Measurements from ENCODE around the gene MR1. TPM values are rescaled to one million over a fixed set of nuclear protein-coding genes. Genes with fewer than 3 reads are reported as not detected.

MR1 gene
- polyA plus RNA-seq, 1 of the 3 experiments (the other 2 are of a cell fraction) = 7.0 TPM

- Histone ChIP-seq H3K36me3 (replicated peaks in 1 of 2; ENCODE audit: control insufficient read depth in 1 of 2, insufficient read depth in 2 of 2, low read length in 1 of 2) (peaks cover 48 to 56% of the 10 kb centered on the region in 2 experiments), H3K27me3 (ENCODE audit: insufficient read depth) (no peaks in the 10 kb centered on the region), H4K20me1 (ENCODE audit: insufficient read depth) (no peaks in the 10 kb centered on the region), H3K4me1 (ENCODE audit: control insufficient read depth in 1 of 2, insufficient read depth in 2 of 2, low read depth in 1 of 2, low read length in 1 of 2) (no peaks in the 10 kb centered on the region; a peak in 1 of 4 replicates), H3K4me3 (ENCODE audit: low read depth in 2 of 2, low read length in 1 of 2) (no peak overlapping the region), H3K9ac (no peak overlapping the region), H3K27ac (ENCODE audit: low read depth in 2 of 2, low read length in 1 of 2) (no peak overlapping the region), H3K79me2 (ENCODE audit: insufficient read depth) (peaks cover 15% of the 10 kb centered on the region), H3K4me2 (no peak overlapping the region), H3K9me3 (no peaks in the 10 kb centered on the region), H3K9me2 (no peaks in the 10 kb centered on the region), H3F3A (replicated peaks; ENCODE audit: insufficient read depth) (no peaks in the 10 kb centered on the region), H2AFZ (ENCODE audit: low read depth) (no peak overlapping the region)
- TF ChIP-seq, protein P1, sequence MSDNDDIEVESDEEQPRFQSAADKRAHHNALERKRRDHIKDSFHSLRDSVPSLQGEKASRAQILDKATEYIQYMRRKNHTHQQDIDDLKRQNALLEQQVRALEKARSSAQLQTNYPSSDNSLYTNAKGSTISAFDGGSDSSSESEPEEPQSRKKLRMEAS (IDR thresholded peaks at IDR 0.05; ENCODE audit: low read depth) = no peak
- TF ChIP-seq ZBTB33 (IDR thresholded peaks at IDR 0.05; ENCODE audit: borderline replicate concordance, low read depth) (no peak), ELF1 (IDR thresholded peaks at IDR 0.05) (no peak), TEAD4 (IDR thresholded peaks at IDR 0.05; ENCODE audit: borderline replicate concordance, insufficient read depth) (no peak), EP300 (IDR thresholded peaks at IDR 0.05; ENCODE audit: borderline replicate concordance in 1 of 2, low read depth in 1 of 2, low read length in 1 of 2) (no peak), EZH2phosphoT487 (IDR thresholded peaks at IDR 0.05; ENCODE audit: borderline replicate concordance, low read depth) (no peak), NRF1 (IDR thresholded peaks at IDR 0.05; ENCODE audit: low read depth, low read length) (no peak), TAF1 (IDR thresholded peaks at IDR 0.05; ENCODE audit: borderline replicate concordance, low read depth, low read length) (no peak), RCOR1 (IDR thresholded peaks at IDR 0.05; ENCODE audit: low read length) (no peak), POLR2AphosphoS5 (IDR thresholded peaks at IDR 0.05; ENCODE audit: low read depth, low read length) (no peak), YY1 (IDR thresholded peaks at IDR 0.05; ENCODE audit: low read depth) (no peak)
- TF ChIP-seq, protein P2, sequence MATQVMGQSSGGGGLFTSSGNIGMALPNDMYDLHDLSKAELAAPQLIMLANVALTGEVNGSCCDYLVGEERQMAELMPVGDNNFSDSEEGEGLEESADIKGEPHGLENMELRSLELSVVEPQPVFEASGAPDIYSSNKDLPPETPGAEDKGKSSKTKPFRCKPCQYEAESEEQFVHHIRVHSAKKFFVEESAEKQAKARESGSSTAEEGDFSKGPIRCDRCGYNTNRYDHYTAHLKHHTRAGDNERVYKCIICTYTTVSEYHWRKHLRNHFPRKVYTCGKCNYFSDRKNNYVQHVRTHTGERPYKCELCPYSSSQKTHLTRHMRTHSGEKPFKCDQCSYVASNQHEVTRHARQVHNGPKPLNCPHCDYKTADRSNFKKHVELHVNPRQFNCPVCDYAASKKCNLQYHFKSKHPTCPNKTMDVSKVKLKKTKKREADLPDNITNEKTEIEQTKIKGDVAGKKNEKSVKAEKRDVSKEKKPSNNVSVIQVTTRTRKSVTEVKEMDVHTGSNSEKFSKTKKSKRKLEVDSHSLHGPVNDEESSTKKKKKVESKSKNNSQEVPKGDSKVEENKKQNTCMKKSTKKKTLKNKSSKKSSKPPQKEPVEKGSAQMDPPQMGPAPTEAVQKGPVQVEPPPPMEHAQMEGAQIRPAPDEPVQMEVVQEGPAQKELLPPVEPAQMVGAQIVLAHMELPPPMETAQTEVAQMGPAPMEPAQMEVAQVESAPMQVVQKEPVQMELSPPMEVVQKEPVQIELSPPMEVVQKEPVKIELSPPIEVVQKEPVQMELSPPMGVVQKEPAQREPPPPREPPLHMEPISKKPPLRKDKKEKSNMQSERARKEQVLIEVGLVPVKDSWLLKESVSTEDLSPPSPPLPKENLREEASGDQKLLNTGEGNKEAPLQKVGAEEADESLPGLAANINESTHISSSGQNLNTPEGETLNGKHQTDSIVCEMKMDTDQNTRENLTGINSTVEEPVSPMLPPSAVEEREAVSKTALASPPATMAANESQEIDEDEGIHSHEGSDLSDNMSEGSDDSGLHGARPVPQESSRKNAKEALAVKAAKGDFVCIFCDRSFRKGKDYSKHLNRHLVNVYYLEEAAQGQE (IDR thresholded peaks at IDR 0.05; ENCODE audit: low read depth, low read length) = no peak
- ChIA-PET POLR2A (no interaction called here), CTCF (interaction anchor here (1.1 to 5.6 kb wide), 3 partner anchors 19 to 139 kb away, joined by 3 to 23 read pairs (median 5); no protein-coding TSS in a partner anchor)
- no peak for DNase-seq
- WGBS (ENCODE audit: low lambda C conversion rate) = 95% methylated on average over 3 of the region's 3 CpGs
Observed at GRCh38 chr1:181002582-181003172, 31.1 kb upstream of the MR1 start.

Measured in SK-N-SH (cell line).